ENCODE measurements around the gene SIK3. TPM values are rescaled to one million over a fixed set of nuclear protein-coding genes. Genes with fewer than 3 reads are reported as not detected.
"Not testable (repeated sequence)": the region's sequence is repeated elsewhere in the genome, so short reads cannot be mapped to it uniquely, and the experiment has no call there.

SIK3 gene
- total RNA-seq, 4 donors from 2014 or later = 45.0 to 70.2 (median 48.8) TPM

DNA sequence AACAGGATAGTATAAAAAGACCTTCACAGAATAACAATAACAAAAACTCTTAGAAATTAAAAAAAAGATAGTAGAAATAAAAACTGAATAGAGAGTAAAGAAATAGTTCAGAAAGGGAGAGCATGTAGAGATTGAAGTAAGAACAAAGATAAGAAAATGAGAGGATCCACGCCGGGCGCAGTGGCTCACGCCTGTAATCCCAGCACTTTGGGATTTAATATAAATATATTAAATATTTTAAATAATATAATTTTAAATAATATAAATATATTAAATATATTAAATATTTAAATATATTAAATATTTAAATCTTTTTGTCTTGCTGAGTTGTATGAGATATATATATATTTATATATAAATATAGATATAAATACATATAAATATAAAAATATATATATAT is 286.1 kb downstream of the SIK3 start:
- WGBS, 2 donors = 97 to 98% methylated on average over 4 of the region's 4 CpGs
- no peaks in the 10 kb centered on the region for H3K36me3 ChIP-seq
- H3K9me3 ChIP-seq = no peaks in the 10 kb centered on the region
- no peaks in the 10 kb centered on the region for H3K27me3 ChIP-seq
- H3K27ac ChIP-seq = no peak overlapping the region
- no peaks in the 10 kb centered on the region for H3K4me1 ChIP-seq
- no peak for TF ChIP-seq CTCF (IDR thresholded peaks at IDR 0.05)
- no peak for TF ChIP-seq EP300 (IDR thresholded peaks at IDR 0.05)
- no peak for TF ChIP-seq POLR2A (IDR thresholded peaks at IDR 0.05)
- DNase-seq (ENCODE audit: low spot score in 2 of 2) = no peak
- no peak overlapping the region for H3K4me3 ChIP-seq

DNA sequence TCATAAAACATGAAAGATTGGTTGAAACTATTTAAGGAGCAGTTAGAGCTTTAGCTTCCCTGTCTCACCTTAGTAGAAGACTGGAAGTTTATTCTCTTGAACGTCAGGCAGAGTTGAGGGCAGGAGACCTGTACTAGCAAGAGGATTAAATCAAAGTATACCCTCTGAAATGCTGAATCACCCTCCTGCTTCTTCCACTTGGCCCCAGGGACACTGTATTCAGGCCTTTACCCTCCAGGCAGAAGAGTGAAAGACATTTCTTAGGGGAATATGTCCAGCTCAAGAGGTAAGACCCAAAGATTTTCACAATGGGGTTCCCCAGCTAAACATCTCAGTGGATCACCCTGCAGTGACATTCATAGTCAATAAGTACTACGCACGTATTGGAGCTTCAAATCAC is 287.0 kb downstream of the SIK3 start:
- TF ChIP-seq POLR2A (IDR thresholded peaks at IDR 0.05) (no peak), CTCF (IDR thresholded peaks at IDR 0.05) (no peak), EP300 (IDR thresholded peaks at IDR 0.05) (no peak)
- H3K9me3 ChIP-seq = no peaks in the 10 kb centered on the region
- no peak for DNase-seq (ENCODE audit: low spot score in 2 of 2)
- H3K4me1 ChIP-seq = no peaks in the 10 kb centered on the region
- 77 to 78% methylated on average over 3 of the region's 3 CpGs for WGBS, 2 donors
- no peak overlapping the region for H3K4me3 ChIP-seq
- H3K36me3 ChIP-seq = no peaks in the 10 kb centered on the region
- H3K27ac ChIP-seq = no peak overlapping the region
- H3K27me3 ChIP-seq = no peaks in the 10 kb centered on the region

GRCh38 chr11:116808262-116809175 is 289.7 kb downstream of the SIK3 start:
- no peaks in the 10 kb centered on the region for H3K4me1 ChIP-seq
- WGBS, 2 donors = 79 to 82% methylated on average over 14 of the region's 14 CpGs
- H3K27ac ChIP-seq = no peak overlapping the region
- no peaks in the 10 kb centered on the region for H3K36me3 ChIP-seq
- DNase-seq (ENCODE audit: low spot score in 2 of 2) = no peak
- no peaks in the 10 kb centered on the region for H3K9me3 ChIP-seq
- H3K4me3 ChIP-seq = no peak overlapping the region
- TF ChIP-seq POLR2A (IDR thresholded peaks at IDR 0.05) (no peak), CTCF (IDR thresholded peaks at IDR 0.05) (no peak), EP300 (IDR thresholded peaks at IDR 0.05) (no peak)
- no peaks in the 10 kb centered on the region for H3K27me3 ChIP-seq

DNA sequence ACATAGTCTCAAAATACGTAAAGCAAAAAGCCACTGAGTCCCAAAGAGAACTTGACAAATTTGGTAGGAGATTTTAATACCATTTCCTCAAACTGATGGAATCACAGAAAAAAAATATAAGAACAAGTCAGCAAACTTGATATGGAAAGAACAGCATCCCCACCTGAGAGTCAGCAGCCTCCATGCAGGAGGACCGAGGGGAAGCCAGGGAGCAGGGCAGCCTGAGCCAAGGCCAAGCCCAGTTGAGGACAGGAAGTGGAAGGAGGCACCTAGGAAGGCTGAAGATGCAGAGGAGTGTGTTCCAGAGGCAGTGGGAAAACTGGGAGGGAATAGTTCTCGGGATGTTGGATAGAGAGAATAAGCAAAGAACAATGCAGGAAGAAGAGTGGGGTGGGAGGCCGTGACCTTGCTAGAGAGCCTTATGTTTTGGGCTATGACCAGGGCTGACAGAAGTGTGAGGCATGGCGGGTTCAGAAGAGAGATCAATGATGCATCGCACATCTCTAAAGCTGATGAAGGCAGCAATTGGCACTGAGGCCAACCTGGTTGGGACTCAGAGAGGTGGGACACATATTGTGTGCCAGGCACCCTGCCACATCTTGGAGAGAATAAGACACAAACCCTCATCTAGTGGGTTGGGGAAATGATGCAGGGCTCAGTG is 290.5 kb downstream of the SIK3 start:
- H3K4me1 ChIP-seq = no peaks in the 10 kb centered on the region
- no peak for DNase-seq (ENCODE audit: low spot score in 2 of 2)
- no peaks in the 10 kb centered on the region for H3K36me3 ChIP-seq
- no peak for TF ChIP-seq EP300 (IDR thresholded peaks at IDR 0.05)
- TF ChIP-seq CTCF (IDR thresholded peaks at IDR 0.05) = no peak
- no peaks in the 10 kb centered on the region for H3K27me3 ChIP-seq
- 85 to 91% methylated on average over 6 of the region's 6 CpGs for WGBS, 2 donors
- no peak overlapping the region for H3K27ac ChIP-seq
- H3K9me3 ChIP-seq = no peaks in the 10 kb centered on the region
- H3K4me3 ChIP-seq = no peak overlapping the region

DNA sequence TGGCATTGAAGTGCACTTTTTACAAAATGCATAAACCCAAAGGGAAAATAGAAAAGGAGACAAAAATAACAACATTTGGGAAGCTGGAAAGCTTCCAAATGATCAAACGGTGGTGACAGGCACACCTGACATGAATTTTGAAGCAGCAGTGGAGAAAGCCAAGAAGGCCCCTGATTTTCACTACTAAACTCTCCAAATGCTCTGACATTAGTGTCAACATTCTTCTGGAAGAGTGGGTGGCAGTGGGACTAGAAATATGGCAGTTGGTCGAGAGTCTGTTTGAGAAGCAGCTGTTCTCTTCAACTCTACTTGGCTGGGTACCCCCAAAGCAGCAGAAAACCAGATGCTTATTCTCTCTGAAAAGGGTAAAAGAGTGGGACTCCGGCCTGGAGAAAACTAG is 294.2 kb downstream of the SIK3 start:
- no peaks in the 10 kb centered on the region for H3K9me3 ChIP-seq
- no peak for TF ChIP-seq POLR2A (IDR thresholded peaks at IDR 0.05)
- no peak for TF ChIP-seq CTCF (IDR thresholded peaks at IDR 0.05)
- TF ChIP-seq EP300 (IDR thresholded peaks at IDR 0.05) = no peak
- DNase-seq (ENCODE audit: low spot score in 2 of 2) = no peak
- H3K27ac ChIP-seq = no peak overlapping the region
- H3K4me1 ChIP-seq = no peaks in the 10 kb centered on the region
- WGBS, 2 donors = 52 to 61% methylated on average over 3 of the region's 3 CpGs
- H3K27me3 ChIP-seq = no peaks in the 10 kb centered on the region
- H3K36me3 ChIP-seq = no peaks in the 10 kb centered on the region
- no peak overlapping the region for H3K4me3 ChIP-seq

- H3K4me3 ChIP-seq; H3K4me1 ChIP-seq; H3K27ac ChIP-seq; H3K9me3 ChIP-seq; H3K36me3 ChIP-seq; H3K27me3 ChIP-seq; DNase-seq (ENCODE audit: low spot score in 2 of 2): not testable (repeated sequence)
These were observed 296.6 kb downstream of the SIK3 start for GRCh38 chr11:116801662-116802061.
